GM12874 (cell line): ENCODE measurements around the gene MLLT1.

Experiments used
- TF ChIP-seq, protein P1 (sequence below): IDR thresholded peaks from 2 replicates; pipeline ENCODE4 v1.5.1; 2011; ENCODE audit warnings: low read depth, mild to moderate bottlenecking, control low read depth, low read length, moderate library complexity; ENCODE audit not compliant: insufficient read depth

The MLLT1 gene

DNA sequence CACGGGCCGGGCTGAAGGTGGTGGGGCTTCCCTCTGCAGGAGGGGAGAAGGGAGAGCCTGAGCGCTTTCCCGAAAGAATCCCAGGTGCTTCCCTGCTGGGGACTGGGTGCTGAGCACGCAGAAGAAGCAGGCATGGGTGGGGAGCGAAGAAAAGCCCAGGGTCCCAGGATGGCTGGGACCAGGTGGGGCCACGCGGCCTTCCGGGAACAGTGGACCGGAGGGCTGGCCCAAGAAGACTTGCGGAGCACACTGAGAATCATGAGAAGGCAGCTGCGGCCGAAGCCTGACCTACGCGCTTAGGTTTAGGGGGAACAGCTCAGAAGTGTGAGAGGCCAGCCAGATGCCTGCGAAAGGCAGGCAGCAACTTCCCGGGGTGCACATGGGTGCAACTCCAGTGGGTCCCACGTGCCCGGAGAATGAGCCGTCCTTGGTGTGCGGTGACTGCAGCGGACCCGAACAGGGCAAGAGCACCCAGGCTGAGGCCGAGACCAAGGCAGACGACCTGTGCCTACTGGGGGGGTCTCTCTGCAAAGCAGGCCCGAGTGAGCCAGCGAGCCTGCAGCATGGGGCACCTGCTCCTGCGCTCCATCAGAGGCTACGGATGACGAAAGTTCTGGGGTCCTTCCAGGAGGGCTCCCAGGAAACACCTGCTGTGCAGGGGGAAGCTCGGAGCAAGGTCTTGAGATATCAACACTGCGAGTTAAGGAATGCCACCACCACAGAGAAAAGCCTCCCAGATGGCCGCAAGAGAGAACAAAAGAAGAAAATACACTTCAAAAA is 52.4 kb downstream of the MLLT1 start:
- TF ChIP-seq, protein P1, sequence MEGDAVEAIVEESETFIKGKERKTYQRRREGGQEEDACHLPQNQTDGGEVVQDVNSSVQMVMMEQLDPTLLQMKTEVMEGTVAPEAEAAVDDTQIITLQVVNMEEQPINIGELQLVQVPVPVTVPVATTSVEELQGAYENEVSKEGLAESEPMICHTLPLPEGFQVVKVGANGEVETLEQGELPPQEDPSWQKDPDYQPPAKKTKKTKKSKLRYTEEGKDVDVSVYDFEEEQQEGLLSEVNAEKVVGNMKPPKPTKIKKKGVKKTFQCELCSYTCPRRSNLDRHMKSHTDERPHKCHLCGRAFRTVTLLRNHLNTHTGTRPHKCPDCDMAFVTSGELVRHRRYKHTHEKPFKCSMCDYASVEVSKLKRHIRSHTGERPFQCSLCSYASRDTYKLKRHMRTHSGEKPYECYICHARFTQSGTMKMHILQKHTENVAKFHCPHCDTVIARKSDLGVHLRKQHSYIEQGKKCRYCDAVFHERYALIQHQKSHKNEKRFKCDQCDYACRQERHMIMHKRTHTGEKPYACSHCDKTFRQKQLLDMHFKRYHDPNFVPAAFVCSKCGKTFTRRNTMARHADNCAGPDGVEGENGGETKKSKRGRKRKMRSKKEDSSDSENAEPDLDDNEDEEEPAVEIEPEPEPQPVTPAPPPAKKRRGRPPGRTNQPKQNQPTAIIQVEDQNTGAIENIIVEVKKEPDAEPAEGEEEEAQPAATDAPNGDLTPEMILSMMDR = no peak

DNA sequence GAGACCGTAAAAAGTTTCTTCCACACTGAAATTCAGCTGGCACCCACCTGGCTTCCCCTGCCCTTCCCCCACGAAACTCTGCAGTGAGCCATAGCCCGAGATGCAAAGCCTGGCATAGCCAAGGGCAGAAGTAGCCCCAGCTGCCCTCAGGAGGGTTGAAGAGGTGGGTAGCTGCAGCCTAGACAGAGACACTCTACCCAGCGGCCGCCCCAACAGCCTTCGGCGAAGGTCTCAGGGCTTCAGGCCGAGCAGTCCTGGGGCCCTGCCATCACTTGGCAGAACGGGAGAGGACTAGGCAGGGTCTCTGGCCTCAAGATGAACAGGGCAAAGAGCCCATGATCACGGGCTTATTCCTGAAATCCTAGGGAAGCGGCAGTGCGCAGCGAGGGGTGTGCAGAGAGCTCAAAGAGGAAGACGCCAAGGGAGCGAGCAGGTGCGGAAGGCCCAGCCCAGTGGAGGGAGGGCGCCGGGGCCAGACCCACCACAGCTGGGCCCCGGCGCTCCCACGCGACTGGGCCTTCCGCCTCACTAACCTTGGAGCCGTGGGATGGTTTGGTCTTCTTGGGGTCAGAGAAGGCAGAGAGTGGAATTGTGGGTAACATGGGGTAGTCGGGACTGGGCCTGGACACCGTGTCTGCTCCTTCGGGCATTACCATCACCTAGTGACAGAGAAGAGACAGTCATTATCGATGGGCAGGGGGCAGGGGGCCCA is 53.2 kb downstream of the MLLT1 start:
- TF ChIP-seq, protein P1 = no peak

DNA sequence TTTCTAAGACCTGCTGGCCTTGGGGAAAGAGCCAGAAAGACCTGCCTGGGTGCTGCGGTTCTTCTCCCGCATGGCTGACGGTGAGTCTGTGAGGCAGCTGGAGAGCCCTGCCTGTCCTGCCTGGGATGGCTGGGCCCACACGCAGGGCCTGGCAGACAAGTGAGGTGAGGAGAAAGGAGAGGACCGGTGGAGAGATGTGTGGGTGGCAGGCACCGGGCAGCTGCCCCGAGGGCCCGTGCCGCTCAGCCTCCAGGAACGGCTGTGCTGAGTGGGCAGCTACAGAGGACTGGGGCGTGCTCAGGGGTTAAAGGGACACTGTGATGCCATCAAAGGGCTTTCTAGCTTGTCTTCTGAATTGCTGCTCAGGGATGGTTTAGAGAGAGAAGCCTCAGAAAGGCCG is 53.8 kb downstream of the MLLT1 start:
- TF ChIP-seq, protein P1 = no peak

DNA sequence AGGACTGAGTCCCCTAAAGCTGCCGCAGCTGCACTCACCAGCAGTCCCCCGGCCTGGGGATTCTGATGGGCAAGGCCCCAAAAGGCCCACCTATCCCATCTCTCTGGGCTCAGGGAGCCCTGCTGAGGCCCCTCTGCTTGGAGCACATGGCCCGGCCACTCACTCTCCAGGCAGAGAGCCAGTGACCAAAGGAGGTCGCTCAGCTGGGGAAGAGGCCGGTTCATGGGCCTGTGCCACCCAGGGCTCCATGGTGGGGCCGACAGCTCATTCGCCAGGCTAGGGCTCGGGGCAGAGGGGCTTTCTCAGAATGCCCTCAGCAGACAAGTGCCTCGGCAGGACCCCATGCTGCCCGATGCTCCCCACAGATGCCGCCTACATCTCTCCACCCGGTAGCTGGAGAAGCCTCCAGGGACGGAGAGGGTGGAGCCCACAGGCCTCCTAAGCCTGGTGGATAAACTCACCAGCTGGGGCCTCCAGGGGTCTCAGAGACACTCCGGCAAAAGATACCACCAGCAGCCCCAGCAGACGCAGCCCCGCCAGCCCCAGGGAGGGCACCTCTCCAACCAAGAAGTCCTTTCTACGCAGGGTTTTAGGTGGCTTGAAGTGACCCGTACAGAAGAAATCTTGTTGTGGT is 54.4 kb downstream of the MLLT1 start:
- TF ChIP-seq, protein P1 = no peak

DNA sequence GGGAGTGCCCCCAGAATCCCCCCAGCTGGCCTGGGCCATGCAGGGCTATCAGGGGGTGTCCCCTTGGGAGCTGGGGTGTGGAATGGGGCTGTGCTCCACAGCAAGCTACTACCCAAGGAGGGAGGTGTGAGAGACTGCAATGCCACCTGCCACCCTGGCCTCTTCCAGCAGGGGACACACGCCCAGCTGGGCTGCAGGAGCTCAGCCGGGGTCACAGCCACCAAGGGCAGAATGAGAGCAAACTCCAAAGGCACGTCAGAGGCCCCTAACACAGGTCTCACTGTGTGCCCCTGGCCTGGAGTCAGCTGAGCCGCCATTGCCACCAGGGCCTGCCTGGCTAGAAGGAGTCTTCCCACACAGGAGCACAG is 55.5 kb downstream of the MLLT1 start:
- TF ChIP-seq, protein P1 = no peak

DNA sequence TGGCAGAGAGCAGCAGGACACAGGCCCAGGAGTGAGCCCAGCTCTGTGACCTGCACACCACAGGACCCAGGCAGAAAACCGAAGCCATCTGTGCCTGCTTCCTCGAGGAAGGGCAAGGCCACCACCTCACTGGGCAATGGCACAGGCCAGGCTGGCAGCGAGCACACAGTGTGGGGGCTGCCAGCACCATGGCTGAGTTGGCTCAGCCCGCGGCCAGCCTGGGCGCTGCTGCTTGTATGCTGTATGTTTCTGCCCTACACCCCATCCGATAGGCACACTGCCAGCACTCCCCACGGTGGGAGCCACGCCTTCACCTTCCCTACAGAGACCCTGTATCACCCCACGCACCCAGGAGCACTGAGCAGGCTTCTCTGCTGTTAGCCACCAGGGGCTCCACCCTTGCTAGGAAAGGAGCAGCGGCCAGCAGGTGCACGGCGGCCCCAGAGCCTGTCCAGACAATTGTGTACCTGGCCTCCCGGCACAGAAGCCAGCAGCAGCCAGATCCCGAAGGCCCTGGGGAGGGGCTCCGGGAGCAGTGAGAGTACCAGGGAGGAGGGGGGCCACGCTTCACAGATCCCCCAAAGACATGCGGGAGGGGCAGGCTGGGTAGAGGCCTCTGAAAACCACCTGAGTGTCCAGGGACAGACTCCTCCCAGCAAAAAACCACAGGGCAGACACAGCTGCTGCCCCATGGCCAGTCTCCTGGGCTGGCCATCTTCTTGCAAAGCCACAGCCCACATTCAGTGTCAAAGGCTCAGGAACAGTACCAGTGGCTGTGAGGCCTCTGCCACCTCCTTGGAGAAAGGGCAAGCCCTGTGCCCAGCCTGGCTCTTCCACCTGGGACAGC is 56.1 kb downstream of the MLLT1 start:
- TF ChIP-seq, protein P1 = 0 out of 2 replicates have a peak, but pooled peaks have one; percentile 1
